Adrenal gland (tissue), 5 donors: ENCODE results near the gene CELF2.

Source experiments
- CTCF ChIP-seq, 6 experiments: fragments of 450-650 bp in 4 of 6; fragments of 200-600 bp in 2 of 6; sonication (generic) in 1 of 6; IDR thresholded peaks; 1 replicate in 5 of 6; 2 replicates in 1 of 6; pipeline versions ENCODE4 v1.5.1 to v1.8.0; 2016 to 2021; ENCODE audit warnings: antibody characterized with exemption in 6 of 6, mild to moderate bottlenecking in 2 of 6, moderate library complexity in 1 of 6
- POLR2A ChIP-seq, 2 donors: fragments of 450-650 bp; IDR thresholded peaks; one replicate each; pipeline ENCODE4 v1.6.1; 2017; ENCODE audit warnings: antibody characterized with exemption in 2 of 2, mild to moderate bottlenecking in 2 of 2, moderate library complexity in 1 of 2
- donor health status: DM: no; HTN: no; CAD: no.

GRCh38 chr10:11065567-11065966 is 47.9 kb downstream of the CELF2 start:
- TF ChIP-seq CTCF (IDR thresholded peaks at IDR 0.05) (no peak), POLR2A (IDR thresholded peaks at IDR 0.05) (no peak)
